ENCODE results near the gene AP4E1. TPM values are rescaled to one million over a fixed set of nuclear protein-coding genes. Genes with fewer than 3 reads are reported as not detected.
"Not testable (repeated sequence)": the region's sequence is repeated elsewhere in the genome, so short reads cannot be mapped to it uniquely, and the experiment has no call there.

The AP4E1 gene
- polyA plus RNA-seq, 3 donors: 1.1 to 3.8 (median 3.1) TPM

DNA sequence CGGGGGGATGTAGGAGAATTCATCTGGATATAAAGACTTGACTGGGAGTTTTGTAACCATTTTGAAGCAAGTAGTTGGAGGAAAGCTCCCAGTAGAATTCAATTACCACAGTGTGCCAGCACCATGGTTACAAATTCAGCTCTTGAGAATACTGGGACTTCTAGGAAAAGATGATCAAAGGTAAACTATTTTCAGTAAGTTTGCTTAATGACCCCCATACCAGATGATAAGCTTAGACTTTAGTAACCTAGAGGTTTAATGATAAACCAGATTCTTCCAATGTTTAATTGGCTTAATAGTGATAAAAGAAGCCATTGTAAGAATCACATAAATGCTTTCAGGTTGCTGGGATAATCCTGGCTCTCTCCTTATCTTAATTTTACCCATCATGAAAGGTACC lies 22.3 kb downstream of the AP4E1 start:
- H3K27ac ChIP-seq (ENCODE audit: low read depth, low read length): no peak overlapping the region
- 85 to 97% (median 90%) methylated on average over 1 of the region's 1 CpG for WGBS, 3 donors

DNA sequence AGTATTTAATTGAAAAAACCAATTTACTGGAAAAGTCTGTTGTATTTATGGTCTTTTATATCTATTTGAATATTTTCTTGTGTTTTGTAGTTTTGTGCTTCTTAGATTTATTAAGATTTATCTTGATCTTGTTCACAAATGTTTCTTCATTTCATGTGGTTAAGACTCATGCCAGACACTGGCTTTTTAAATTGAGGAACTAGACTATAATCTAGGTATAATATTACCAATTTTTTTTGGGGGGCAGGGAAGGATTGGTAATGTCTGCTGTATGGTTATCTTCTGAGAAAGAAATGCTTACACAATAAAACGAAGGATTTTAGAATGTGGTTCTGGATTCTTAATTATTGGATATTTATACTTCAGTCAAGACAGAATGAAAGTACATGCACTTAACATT lies 24.9 kb downstream of the AP4E1 start:
- 51 to 97% (median 74%) methylated on average over 1 of the region's 1 CpG for WGBS, 3 donors
- H3K27ac ChIP-seq (ENCODE audit: low read depth, low read length): no peak overlapping the region

DNA sequence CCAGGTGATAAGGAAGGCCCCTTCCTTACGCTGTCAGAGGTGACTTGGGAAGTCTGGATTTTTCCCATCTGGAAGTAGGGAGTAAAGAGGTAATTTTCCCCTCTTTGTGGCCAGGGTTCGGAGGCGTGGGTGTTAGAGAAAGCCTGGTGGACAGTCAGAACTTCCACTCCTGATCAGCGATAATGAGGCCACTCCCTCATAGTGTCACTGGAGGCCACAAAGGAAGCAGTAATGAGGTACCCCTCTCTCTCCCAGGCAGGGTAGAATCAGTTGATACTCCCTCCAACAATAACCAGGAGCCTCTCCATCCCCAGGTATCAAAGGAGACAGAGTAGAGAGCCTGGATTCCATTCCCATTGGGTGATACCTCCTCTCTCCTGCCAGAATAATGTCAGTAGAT lies 30.0 kb downstream of the AP4E1 start:
- 84 to 98% (median 97%) methylated on average over 4 of the region's 4 CpGs for WGBS, 3 donors
- H3K27ac ChIP-seq (ENCODE audit: low read depth, low read length): no peak overlapping the region

DNA sequence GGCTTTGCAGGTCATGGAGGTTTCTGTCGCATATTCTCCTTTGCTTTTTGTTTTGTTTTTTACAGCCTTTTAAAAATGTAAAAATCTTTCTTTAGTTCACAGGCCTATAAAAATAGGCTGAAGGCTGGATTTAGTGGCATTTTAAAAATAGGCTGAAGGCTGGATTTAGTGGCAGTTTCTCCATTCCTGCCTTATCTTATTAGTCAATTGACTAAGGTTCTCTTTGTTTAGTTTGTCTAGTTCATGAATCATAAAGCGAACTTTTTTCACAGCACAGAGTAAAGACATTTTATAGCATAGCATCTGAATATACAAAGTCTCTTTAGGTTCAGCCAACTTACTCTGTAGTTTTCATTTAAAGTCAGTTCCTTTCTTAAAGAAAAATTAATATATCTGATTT lies 31.4 kb downstream of the AP4E1 start:
- H3K27ac ChIP-seq (ENCODE audit: low read depth, low read length): no peak overlapping the region
- 83 to 95% (median 90%) methylated on average over 2 of the region's 2 CpGs for WGBS, 3 donors

DNA sequence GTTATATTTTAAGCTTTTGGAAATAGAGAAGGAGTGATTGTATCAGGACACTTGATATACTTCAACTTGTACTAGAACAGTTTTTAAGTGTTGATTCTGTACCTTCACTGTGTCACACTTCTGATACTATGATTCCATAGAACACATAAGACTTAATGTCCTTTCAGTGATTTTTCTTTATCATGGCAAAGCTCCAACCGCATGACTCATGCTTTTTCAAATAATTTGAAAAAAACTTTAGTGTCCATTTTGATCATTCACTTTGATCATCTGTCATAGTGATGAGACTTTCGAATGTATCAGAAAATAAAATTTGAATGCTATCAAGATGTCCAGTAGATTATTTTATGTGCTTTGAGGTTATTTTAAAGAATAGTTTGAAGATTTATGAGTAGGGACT lies 32.0 kb downstream of the AP4E1 start:
- WGBS, 3 donors: 97 to 98% (median 98%) methylated on average over 2 of the region's 2 CpGs

DNA sequence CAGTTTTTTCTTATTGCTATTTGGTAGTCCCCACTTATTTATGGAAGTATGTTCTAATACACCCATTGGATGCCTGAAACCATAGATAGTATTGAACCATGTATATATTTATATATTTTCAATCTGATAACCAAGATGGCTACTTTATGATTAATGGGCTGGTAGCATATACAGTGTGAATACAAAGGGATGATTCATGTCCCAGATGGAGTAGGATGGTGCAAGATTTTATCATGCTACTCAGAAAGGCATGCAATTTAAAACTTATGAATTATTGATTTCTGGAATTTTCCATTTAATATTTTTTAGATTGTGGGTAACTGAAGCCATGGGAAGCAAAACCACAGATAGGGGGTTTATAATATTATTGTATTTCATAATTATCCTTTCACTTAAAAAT lies 35.2 kb downstream of the AP4E1 start:
- no peak overlapping the region for H3K27ac ChIP-seq (ENCODE audit: low read depth, low read length)

More for the DNA sequence above, 32.0 kb downstream of the AP4E1 start:
- no peak overlapping the region for H3K27ac ChIP-seq (ENCODE audit: low read depth, low read length)

DNA sequence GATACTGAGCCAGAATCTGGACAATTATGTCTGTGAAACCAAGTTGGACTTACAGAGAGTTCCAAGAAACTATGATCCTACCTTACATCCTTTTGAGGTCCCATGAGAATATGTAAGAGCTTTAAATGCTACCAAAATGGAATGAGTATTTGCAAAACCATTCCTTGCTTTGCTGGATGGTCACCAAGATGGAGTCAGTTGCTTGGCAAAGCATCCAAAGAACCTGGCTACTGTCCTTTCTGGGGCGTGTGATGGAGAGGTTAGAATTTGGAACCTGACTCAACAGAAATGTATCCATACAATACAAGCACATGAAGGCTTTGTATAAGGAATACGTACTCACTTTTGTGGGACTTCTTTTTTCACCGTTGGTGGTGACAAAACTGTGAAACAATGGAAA lies 36.2 kb downstream of the AP4E1 start:
- no peak overlapping the region for H3K27ac ChIP-seq (ENCODE audit: low read depth, low read length)
- 88 to 94% (median 88%) methylated on average over 3 of the region's 3 CpGs for WGBS, 3 donors

DNA sequence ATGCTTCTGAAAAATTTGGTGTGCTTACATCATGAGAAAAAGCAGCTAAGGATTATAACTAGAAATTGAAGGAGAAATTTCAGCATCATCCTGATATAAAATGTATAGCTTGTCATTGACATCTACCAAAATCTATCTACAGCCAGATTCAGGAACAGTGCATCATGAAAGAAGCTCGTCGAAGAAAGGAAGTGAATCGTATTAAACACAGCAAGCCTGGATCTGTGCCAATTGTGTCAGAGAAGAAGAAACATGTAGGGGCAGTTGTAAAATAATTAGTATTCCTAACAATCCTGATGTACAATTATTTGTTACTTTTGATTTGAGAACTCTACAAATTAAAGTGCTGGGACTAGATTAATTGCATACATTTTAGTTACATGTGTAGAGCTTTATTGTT lies 37.2 kb downstream of the AP4E1 start:
- WGBS, 3 donors: 10 to 67% (median 17%) methylated on average over 3 of the region's 3 CpGs
- no peak overlapping the region for H3K27ac ChIP-seq (ENCODE audit: low read depth, low read length)

DNA sequence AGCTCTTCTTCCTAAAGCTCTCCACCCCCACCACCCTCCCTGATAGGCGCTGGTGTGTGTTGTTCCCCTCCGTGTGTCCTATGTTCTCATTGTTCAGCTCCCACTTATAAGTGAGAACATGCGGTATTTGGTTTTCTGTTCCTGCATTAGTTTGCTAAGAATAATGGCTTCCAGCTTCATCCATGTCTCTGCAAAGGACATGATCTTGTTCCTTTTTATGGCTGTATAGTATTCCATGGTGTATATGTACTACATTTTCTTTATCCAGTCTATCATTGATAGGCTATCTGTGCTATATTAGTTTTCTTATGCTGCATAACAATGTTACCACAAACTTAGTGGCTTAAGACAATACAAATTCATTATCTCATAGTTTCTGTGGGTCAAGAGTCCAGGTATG lies 42.3 kb downstream of the AP4E1 start:
- WGBS, 3 donors: 95 to 99% (median 96%) methylated on average over 3 of the region's 3 CpGs
- not testable (repeated sequence) for H3K27ac ChIP-seq (ENCODE audit: low read depth, low read length)

DNA sequence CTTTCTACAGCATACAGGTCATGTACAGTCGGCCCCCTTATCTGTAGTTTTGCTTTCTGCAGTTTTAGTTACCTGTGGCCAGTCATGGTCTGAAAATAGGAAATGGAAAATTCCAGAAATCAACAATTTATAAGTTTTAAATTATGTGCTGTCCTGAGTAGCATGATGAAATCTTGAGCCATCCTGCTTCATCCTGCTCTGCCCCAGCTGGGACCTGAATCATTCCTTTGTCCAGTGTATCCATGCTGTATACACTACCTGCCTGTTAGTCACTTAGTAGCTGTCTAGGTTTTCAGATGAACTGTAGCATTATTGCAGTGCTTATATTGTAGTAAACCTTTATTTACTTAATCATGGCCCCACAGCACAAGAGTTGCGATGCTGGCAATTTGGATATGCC lies 44.8 kb downstream of the AP4E1 start:
- H3K27ac ChIP-seq (ENCODE audit: low read depth, low read length): no peak overlapping the region
- WGBS, 3 donors: 94 to 98% (median 95%) methylated on average over 2 of the region's 2 CpGs

DNA sequence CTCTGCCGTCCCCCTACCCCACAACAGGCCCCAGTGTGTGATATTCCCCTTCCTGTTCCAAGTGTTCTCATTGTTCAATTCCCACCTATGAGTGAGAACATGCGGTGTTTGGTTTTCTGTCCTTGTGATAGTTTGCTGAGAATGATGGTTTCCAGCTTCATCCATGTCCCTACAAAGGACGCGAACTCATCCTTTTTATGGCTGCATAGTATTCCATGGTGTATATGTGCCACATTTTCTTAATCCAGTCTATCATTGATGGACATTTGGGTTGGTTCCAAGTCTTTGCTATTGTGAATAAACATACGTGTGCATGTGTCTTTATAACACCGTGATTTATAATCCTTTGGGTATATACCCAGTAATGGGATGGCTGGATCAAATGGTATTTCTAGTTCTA lies 46.4 kb downstream of the AP4E1 start:
- not testable (repeated sequence) for H3K27ac ChIP-seq (ENCODE audit: low read depth, low read length)
- 87 to 93% (median 89%) methylated on average over 6 of the region's 6 CpGs for WGBS, 3 donors

DNA sequence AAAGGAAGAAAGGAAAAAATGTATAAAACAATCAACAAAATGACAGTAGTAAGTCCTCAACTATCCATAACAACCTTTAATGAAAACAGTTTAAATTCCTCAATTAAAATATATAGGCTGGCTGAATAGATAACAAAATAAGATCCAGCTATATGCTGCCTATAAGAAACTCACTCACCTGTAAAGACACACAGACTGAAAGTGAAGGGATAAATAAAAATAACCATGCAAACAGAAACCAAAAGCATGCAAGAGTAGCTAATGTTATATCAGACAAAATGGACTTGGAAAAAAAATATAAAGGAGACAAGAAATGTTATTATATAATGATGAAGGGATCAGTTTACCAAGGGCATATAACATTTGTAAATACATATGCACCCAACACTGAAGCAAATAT lies 51.2 kb downstream of the AP4E1 start:
- no peak overlapping the region for H3K27ac ChIP-seq (ENCODE audit: low read depth, low read length)

DNA sequence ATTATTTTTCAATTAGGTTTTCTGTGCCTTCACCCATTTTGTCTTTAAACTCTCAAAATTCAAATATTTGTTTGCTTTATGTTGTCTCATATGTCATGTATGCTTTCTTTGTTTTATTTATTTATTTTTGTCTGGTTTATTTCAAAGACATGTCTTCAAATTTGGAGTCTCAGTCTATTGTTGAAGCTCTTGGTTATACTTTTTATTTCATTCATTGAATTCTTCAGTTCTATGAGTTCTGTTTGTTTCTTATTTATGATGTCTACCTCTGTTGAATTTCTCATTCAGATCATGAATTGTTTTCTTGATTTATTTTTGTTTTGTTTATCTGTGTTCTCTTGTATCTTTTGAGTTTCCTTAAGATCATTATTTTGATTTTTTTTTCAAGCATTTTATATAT lies 55.6 kb downstream of the AP4E1 start:
- H3K27ac ChIP-seq (ENCODE audit: low read depth, low read length): no peak overlapping the region

DNA sequence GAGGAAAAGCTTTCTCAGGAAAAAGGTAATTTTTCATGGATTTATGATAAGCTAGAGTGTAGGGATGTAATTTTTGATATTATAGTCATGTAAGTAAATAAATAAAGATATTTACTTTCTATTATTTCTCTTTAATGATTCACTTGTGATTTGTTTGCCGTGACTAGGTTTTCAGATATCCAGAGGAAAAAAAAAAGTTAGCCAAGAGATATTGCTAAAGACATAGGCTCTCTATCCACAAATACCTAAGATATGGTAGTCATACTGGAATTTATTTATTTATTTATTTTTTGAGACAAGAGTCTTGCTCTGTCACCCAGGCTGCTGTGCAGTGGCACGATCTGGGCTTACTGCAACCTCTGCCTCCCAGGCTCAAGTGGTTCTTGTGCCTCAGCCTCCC lies 59.9 kb downstream of the AP4E1 start:
- WGBS, 3 donors: 95 to 100% (median 98%) methylated on average over 2 of the region's 2 CpGs
- H3K27ac ChIP-seq (ENCODE audit: low read depth, low read length): no peak overlapping the region

DNA sequence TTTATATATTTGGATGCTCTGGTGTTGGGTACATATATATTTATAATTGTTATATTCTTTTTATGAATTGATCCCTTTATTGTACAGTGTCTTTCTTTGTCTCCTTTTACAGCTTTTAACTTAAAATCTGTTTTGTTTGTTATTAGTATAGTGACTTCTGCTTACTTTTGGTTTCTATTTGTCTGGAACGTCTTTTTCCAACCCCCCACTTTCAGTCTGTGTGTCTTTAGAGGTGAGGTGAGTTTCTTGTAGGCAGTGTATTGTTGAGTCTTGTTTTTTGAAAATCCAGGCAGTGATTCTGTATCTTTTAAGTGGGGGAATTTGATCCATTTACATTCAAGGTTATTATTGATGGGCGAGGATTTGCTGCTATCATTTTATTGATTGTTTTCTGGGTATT lies 62.0 kb downstream of the AP4E1 start:
- no peak overlapping the region for H3K27ac ChIP-seq (ENCODE audit: low read depth, low read length)
- WGBS, 3 donors: 92 to 98% (median 94%) methylated on average over 2 of the region's 2 CpGs

DNA sequence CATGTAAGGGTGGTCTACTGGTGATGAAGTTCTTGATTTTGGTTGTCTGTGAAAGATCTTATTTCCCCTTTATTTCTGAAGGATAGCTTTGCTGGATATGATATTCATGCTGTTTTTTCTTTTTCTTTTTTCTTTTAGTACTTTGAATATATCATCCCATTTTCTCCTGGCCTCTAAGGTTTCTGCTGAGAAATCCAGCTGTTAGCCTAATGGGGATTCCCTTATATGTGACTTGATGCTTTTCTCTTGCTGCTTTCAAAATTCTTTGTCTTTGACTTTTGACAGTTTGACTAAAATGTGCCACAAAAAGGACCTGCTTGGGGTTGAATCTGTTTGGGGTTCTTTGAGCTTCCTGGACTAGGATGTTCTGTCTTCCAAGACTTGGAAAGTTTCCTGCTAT lies 62.6 kb downstream of the AP4E1 start:
- no peak overlapping the region for H3K27ac ChIP-seq (ENCODE audit: low read depth, low read length)

DNA sequence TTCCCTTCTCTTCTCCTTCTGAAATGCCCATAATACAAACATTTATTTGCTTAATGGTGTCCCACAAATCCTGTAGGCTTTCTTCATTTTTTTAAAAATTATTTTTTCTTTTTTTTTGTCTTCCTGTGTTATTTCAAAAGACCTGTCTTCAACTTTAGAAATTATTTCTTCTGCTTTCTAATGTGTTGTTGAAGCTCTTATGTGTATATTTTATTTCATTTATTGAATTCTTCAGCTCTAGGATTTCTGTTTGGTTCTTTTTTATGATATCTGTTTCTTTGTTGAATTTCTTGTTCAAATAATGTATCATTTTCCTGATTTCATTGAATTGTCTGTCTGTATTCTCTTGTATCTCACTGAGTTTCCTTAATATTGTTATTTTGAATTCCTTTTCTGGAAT lies 63.1 kb downstream of the AP4E1 start:
- H3K27ac ChIP-seq (ENCODE audit: low read depth, low read length): no peak overlapping the region

DNA sequence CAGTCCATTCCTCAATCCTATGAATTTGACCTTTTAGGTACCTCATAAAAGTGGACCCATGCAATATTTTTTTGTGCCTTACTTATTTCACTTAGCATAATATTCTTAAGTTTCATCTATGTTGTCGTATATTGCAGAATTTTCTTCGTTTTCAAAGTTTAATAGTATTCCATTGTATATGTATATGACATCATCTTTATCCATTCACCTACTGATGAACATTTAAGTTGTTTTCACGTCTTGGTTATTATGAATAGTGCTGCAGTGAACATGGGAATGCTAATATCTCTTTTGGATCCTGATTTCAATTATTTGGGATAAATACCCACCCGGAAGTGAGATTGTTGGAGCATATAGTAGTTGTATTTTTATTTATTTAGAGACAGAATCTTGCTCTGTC lies 65.1 kb downstream of the AP4E1 start:
- H3K27ac ChIP-seq (ENCODE audit: low read depth, low read length): no peak overlapping the region
- 85 to 98% (median 86%) methylated on average over 4 of the region's 4 CpGs for WGBS, 3 donors

DNA sequence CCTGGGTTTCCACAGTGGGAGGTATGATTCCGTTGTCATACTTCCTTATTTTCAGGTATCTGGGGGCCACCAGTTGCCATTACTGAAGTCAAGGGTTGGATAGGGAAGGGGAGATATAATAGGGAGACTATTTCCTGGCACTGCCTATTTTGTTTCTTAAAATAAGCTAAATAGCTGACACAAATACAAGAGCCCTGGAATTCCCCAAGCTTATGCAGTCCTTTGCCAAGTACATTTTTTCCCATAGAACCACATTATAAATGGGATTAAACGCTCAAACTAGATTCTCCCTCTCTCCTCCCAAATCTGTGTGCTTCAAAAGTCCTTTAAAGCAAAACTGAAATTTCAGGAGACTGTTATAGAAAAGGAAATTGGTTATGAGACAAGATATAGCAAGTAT lies 68.7 kb downstream of the AP4E1 start:
- H3K27ac ChIP-seq (ENCODE audit: low read depth, low read length): no peak overlapping the region
- 50 to 66% (median 54%) methylated on average over 2 of the region's 2 CpGs for WGBS, 3 donors

DNA sequence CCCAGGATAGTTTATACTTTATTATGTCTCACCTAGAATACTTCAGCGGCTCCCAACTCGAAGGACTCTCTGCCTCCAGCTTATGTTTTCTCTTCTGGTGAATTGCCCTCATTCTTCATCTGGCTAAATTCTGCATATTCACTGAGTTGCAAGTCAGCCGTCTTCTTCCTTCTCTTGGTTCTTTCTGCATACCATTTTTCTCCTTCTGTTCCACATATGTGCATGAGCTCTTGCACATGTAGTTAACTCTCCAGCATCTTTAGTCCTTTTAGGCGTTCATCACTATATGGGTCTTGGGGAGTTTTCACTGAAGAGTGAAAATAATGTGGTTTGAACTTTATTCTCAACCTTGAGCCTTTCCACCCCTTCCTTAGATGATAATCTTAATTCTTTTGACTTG lies 70.1 kb downstream of the AP4E1 start:
- H3K27ac ChIP-seq (ENCODE audit: low read depth, low read length): no peak overlapping the region
- WGBS, 3 donors: 94 to 97% (median 97%) methylated on average over 4 of the region's 4 CpGs

DNA sequence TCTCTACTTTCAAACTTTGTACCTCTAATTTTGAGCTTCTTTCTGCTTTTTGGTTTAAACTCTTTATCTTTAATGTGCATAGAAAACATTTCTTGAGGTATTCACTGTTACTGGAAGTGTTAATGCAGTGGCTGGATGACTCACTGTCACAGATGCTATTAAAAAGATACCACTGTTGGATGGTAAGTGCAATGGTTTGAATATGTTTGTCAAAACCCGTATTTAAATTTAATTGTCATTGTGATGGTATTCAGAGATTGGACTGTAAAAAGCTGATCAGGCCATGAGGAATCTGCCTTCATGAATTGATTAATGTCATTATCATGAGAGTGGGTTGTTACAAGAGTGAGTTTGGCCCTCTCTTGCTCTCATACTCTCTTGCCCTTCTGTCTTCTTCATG lies 70.6 kb downstream of the AP4E1 start:
- no peak overlapping the region for H3K27ac ChIP-seq (ENCODE audit: low read depth, low read length)
- WGBS, 3 donors: 91 to 97% (median 97%) methylated on average over 1 of the region's 1 CpG

DNA sequence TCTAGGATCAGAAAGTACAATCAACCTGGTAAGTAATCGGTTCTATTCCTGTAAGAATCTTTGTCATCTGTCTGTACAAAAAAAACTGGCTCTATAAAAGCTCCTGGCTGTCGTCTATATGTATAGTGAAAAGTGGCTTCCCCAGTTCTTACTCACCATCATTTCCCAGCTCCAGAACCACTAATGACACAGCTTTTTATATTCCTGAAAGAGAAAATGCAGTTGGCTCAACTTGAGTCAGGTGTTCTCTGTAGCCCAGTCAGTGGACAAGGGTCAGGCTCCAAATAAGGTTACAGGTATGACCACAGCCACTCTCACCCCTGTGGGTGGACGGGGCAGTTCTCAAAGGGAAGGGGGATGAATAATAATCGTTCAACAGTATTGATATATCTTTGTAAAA lies 85.1 kb downstream of the AP4E1 start:
- 75 to 96% (median 78%) methylated on average over 4 of the region's 4 CpGs for WGBS, 3 donors
- no peak overlapping the region for H3K27ac ChIP-seq (ENCODE audit: low read depth, low read length)

Measured in adipose tissue (tissue), 3 donors.